Progenitor cell of endocrine pancreas (in vitro differentiated cells): ENCODE results near the gene ADGRV1. TPM values are rescaled to one million over a fixed set of nuclear protein-coding genes. Genes with fewer than 3 reads are reported as not detected.

Experiments
- DNase-seq: peaks from one replicate; pipeline ENCODE4 v3.0.0; 2021; ENCODE audit warnings: low spot score; ENCODE audit not compliant: unreplicated experiment
- H3K27ac Mint-ChIP-seq: 2 replicates; pipeline ENCODE4 v1.8.0; 2021; ENCODE audit warnings: mild to moderate bottlenecking, moderate library complexity, mixed read lengths
- H3K27me3 Mint-ChIP-seq: 2 replicates; pipeline ENCODE4 v1.8.0; 2021; ENCODE audit warnings: mixed read lengths
- H3K36me3 Mint-ChIP-seq: 2 replicates; pipeline ENCODE4 v1.8.0; 2022; ENCODE audit warnings: mixed read lengths; ENCODE audit not compliant: insufficient read depth
- H3K4me1 Mint-ChIP-seq: 2 replicates; pipeline ENCODE4 v1.8.0; 2021; ENCODE audit warnings: low read depth, mixed read lengths
- H3K4me3 Mint-ChIP-seq: 2 replicates; pipeline ENCODE4 v1.8.0; 2021; ENCODE audit warnings: low read depth, mild to moderate bottlenecking, moderate library complexity, mixed read lengths
- H3K9me3 Mint-ChIP-seq: 2 replicates; pipeline ENCODE4 v1.8.0; 2021; ENCODE audit warnings: low read depth, mixed read lengths
- CTCF ChIP-seq: fragments of 200-600 bp; sonication (generic); IDR thresholded peaks from one replicate; pipeline ENCODE4 v1.5.0; 2021; ENCODE audit warnings: antibody characterized with exemption, mild to moderate bottlenecking; ENCODE audit not compliant: unreplicated experiment
- total RNA-seq: library from RNA; stranded (reverse); gene quantifications from 2 replicates; pipeline ENCODE4 v1.2.1, GENCODE V29; 2021

The ADGRV1 gene
- total RNA-seq, 1 donor from 2014 or later = 82.3 TPM

- H3K27ac Mint-ChIP-seq = peak overlapping the region; percentile 13
- no peaks in the 10 kb centered on the region for H3K27me3 Mint-ChIP-seq
- H3K4me3 Mint-ChIP-seq = no peak overlapping the region
- peaks cover 9% of the 10 kb centered on the region for H3K4me1 Mint-ChIP-seq
- DNase-seq = no peak
- TF ChIP-seq CTCF = no peak
- H3K9me3 Mint-ChIP-seq = no peaks in the 10 kb centered on the region
- H3K36me3 Mint-ChIP-seq = no peaks in the 10 kb centered on the region
Measured at GRCh38 chr5:91136271-91136670, 577.7 kb downstream of the ADGRV1 start.

- no peaks in the 10 kb centered on the region for H3K9me3 Mint-ChIP-seq
- H3K4me1 Mint-ChIP-seq = peaks cover 9% of the 10 kb centered on the region
- no peaks in the 10 kb centered on the region for H3K36me3 Mint-ChIP-seq
- no peak for TF ChIP-seq CTCF
- H3K27ac Mint-ChIP-seq = no peak overlapping the region
- DNase-seq = no peak
- no peak overlapping the region for H3K4me3 Mint-ChIP-seq
- no peaks in the 10 kb centered on the region for H3K27me3 Mint-ChIP-seq
Measured at GRCh38 chr5:91137647-91138046, 579.0 kb downstream of the ADGRV1 start.

- no peak for DNase-seq
- H3K27me3 Mint-ChIP-seq = no peaks in the 10 kb centered on the region
- H3K9me3 Mint-ChIP-seq = no peaks in the 10 kb centered on the region
- H3K4me3 Mint-ChIP-seq = no peak overlapping the region
- peaks cover 13% of the 10 kb centered on the region for H3K4me1 Mint-ChIP-seq
- H3K36me3 Mint-ChIP-seq = no peaks in the 10 kb centered on the region
- no peak for TF ChIP-seq CTCF
- no peak overlapping the region for H3K27ac Mint-ChIP-seq
Measured at GRCh38 chr5:91139572-91140200, 581.1 kb downstream of the ADGRV1 start.

GRCh38 chr5:91140657-91141056 is 582.1 kb downstream of the ADGRV1 start:
- no peak for TF ChIP-seq CTCF
- no peak for DNase-seq
- H3K27ac Mint-ChIP-seq = no peak overlapping the region
- no peaks in the 10 kb centered on the region for H3K36me3 Mint-ChIP-seq
- peaks cover 18% of the 10 kb centered on the region for H3K4me1 Mint-ChIP-seq
- H3K27me3 Mint-ChIP-seq = no peaks in the 10 kb centered on the region
- no peaks in the 10 kb centered on the region for H3K9me3 Mint-ChIP-seq
- H3K4me3 Mint-ChIP-seq = no peak overlapping the region

GRCh38 chr5:91141642-91142041 is 583.0 kb downstream of the ADGRV1 start:
- no peaks in the 10 kb centered on the region for H3K27me3 Mint-ChIP-seq
- no peaks in the 10 kb centered on the region for H3K9me3 Mint-ChIP-seq
- H3K4me3 Mint-ChIP-seq = no peak overlapping the region
- no peak for TF ChIP-seq CTCF
- no peak overlapping the region for H3K27ac Mint-ChIP-seq
- no peak for DNase-seq
- H3K4me1 Mint-ChIP-seq = peaks cover 12% of the 10 kb centered on the region
- no peaks in the 10 kb centered on the region for H3K36me3 Mint-ChIP-seq
